Measurements from ENCODE around the gene TXNL4A. TPM values are rescaled to one million over a fixed set of nuclear protein-coding genes. Genes with fewer than 3 reads are reported as not detected.
"Not testable (repeated sequence)": the region's sequence is repeated elsewhere in the genome, so short reads cannot be mapped to it uniquely, and the experiment has no call there.

The TXNL4A gene
- total RNA-seq, 4 donors from 2014 or later, result 14.0 to 44.5 (median 19.4) TPM

- H3K4me1 ChIP-seq, result peaks cover 0 to 44% (median 12%) of the 10 kb centered on the region in 4 donors
- DNase-seq, result peak in 2 of 3 donors; percentile 68 to 73
Measured at GRCh38 chr18:79962835-79963657, 25.3 kb downstream of the TXNL4A start.

GRCh38 chr18:79962311-79962710 is 26.1 kb downstream of the TXNL4A start:
- Histone ChIP-seq H3K4me1 (peaks cover 0 to 44% (median 12%) of the 10 kb centered on the region in 4 donors), H3K36me3 (peaks cover 0 to 3% (median 0%) of the 10 kb centered on the region in 3 donors), H3K27me3 (no peaks in the 10 kb centered on the region), H3K4me3 (no peak overlapping the region), H3K27ac (no peak overlapping the region), H3K9me3 (no peaks in the 10 kb centered on the region)
- DNase-seq, result peak in 1 of 3 donors; percentile 36
- TF ChIP-seq CTCF (IDR thresholded peaks at IDR 0.05), result no peak
- TF ChIP-seq POLR2A (IDR thresholded peaks at IDR 0.05), result no peak

More at GRCh38 chr18:79962835-79963657, 25.3 kb downstream of the TXNL4A start:
- no peaks in the 10 kb centered on the region for H3K9me3 ChIP-seq
- peaks cover 0 to 11% (median 0%) of the 10 kb centered on the region in 3 donors for H3K36me3 ChIP-seq
- H3K27ac ChIP-seq, result no peak overlapping the region
- peak overlapping the region in 1 of 4 donors; percentile 10 for H3K4me3 ChIP-seq
- no peaks in the 10 kb centered on the region for H3K27me3 ChIP-seq
- peak in 1 of 6 experiments; percentile 24 for TF ChIP-seq CTCF (IDR thresholded peaks at IDR 0.05)
- TF ChIP-seq POLR2A (IDR thresholded peaks at IDR 0.05), result no peak

- Histone ChIP-seq H3K27me3 (no peaks in the 10 kb centered on the region), H3K27ac (no peak overlapping the region), H3K4me3 (no peak overlapping the region), H3K4me1 (peaks cover 0 to 44% (median 12%) of the 10 kb centered on the region in 4 donors), H3K36me3 (no peaks in the 10 kb centered on the region), H3K9me3 (no peaks in the 10 kb centered on the region)
- DNase-seq, result no peak
- TF ChIP-seq CTCF (IDR thresholded peaks at IDR 0.05) (no peak), POLR2A (IDR thresholded peaks at IDR 0.05) (no peak)
Measured at GRCh38 chr18:79961527-79962291, 26.7 kb downstream of the TXNL4A start.

GRCh38 chr18:79960921-79961526 is 27.3 kb downstream of the TXNL4A start:
- TF ChIP-seq CTCF (IDR thresholded peaks at IDR 0.05) (no peak), POLR2A (IDR thresholded peaks at IDR 0.05) (no peak)
- DNase-seq, result no peak
- Histone ChIP-seq H3K36me3 (no peaks in the 10 kb centered on the region), H3K9me3 (no peaks in the 10 kb centered on the region), H3K27ac (no peak overlapping the region), H3K4me3 (no peak overlapping the region), H3K27me3 (no peaks in the 10 kb centered on the region), H3K4me1 (peaks cover 0 to 44% (median 12%) of the 10 kb centered on the region in 4 donors)

- not testable (repeated sequence) for H3K9me3 ChIP-seq, H3K27me3 ChIP-seq, DNase-seq, H3K36me3 ChIP-seq, H3K4me3 ChIP-seq
- Histone ChIP-seq H3K4me1 (peaks cover 0 to 38% (median 12%) of the 10 kb centered on the region in 4 donors), H3K27ac (peak overlapping the region in 2 of 4 donors; percentile 57)
- TF ChIP-seq CTCF (IDR thresholded peaks at IDR 0.05), result peak in 3 of 6 experiments; percentile 28 to 42 (median 38)
- TF ChIP-seq POLR2A (IDR thresholded peaks at IDR 0.05), result peak in 1 of 2 donors; percentile 12
Measured at GRCh38 chr18:79960161-79960801, 28.1 kb downstream of the TXNL4A start.
